Activated CD4-positive, alpha-beta T cell treated with anti-CD3 and anti-CD28 coated beads, Interleukin-10, Interleukin-2, amounts not matched to agents 100 ng/mL and 50 ng/mL, durations not matched to agents 16 hours and 8 hours (primary cell): ENCODE measurements around the gene CR1.
"Not testable (repeated sequence)": the region's sequence is repeated elsewhere in the genome, so short reads cannot be mapped to it uniquely, and the experiment has no call there.

Experiments
- DNase-seq: peaks from one replicate; pipeline ENCODE4 v3.0.0-alpha.2; 2020

The CR1 gene

GRCh38 chr1:207645635-207646081 is 149.7 kb downstream of the CR1 start:
- no peak for DNase-seq

- no peak for DNase-seq
Measured at GRCh38 chr1:207646171-207646570, 150.2 kb downstream of the CR1 start.

- no peak for DNase-seq
Measured at GRCh38 chr1:207646944-207647579, 151.1 kb downstream of the CR1 start.

GRCh38 chr1:207647671-207648333 is 151.8 kb downstream of the CR1 start:
- no peak for DNase-seq

GRCh38 chr1:207648334-207649209 is 152.6 kb downstream of the CR1 start:
- no peak for DNase-seq

GRCh38 chr1:207649210-207649753 is 153.3 kb downstream of the CR1 start:
- no peak for DNase-seq

GRCh38 chr1:207649865-207650580 is 154.1 kb downstream of the CR1 start:
- no peak for DNase-seq

GRCh38 chr1:207651583-207651982 is 155.6 kb downstream of the CR1 start:
- no peak for DNase-seq

GRCh38 chr1:207654320-207654719 is 158.4 kb downstream of the CR1 start:
- no peak for DNase-seq

- no peak for DNase-seq
Measured at GRCh38 chr1:207658408-207658807, 162.5 kb downstream of the CR1 start.

- DNase-seq: no peak
Measured at GRCh38 chr1:207658904-207659485, 163.0 kb downstream of the CR1 start.

GRCh38 chr1:207659545-207660153 is 163.7 kb downstream of the CR1 start:
- no peak for DNase-seq

- DNase-seq: not testable (repeated sequence)
Measured at GRCh38 chr1:207661420-207661819, 165.5 kb downstream of the CR1 start.

- DNase-seq: no peak
Measured at GRCh38 chr1:207666342-207666741, 170.4 kb downstream of the CR1 start.

GRCh38 chr1:207669528-207670009 is 173.6 kb downstream of the CR1 start:
- DNase-seq: no peak

- DNase-seq: no peak
Measured at GRCh38 chr1:207670192-207670591, 174.2 kb downstream of the CR1 start.

- DNase-seq: no peak
Measured at GRCh38 chr1:207670997-207671396, 175.0 kb downstream of the CR1 start.

GRCh38 chr1:207672522-207673130 is 176.7 kb downstream of the CR1 start:
- peak; percentile 10 for DNase-seq

- no peak for DNase-seq
Measured at GRCh38 chr1:207673399-207673798, 177.4 kb downstream of the CR1 start.

GRCh38 chr1:207676153-207676552 is 180.2 kb downstream of the CR1 start:
- DNase-seq: no peak
